Activated CD8-positive, alpha-beta memory T cell treated with anti-CD3 and anti-CD28 coated beads, Interleukin-2, amount 50 U/mL, for 24 hours (primary cell): ENCODE results near the gene NCK1.
A peak's percentile ranks its signal among the peaks of the same experiment; 100 is the strongest.

Source experiments
- DNase-seq: peaks from one replicate; pipeline ENCODE4 v3.0.0-alpha.2; 2020; ENCODE audit errors: extremely low read depth

Gene NCK1

GRCh38 chr3:136861890-136862616, at the start of gene NCK1:
Gene NCK1 (plus strand): TSS chr3:136862208. CDS start chr3:136928002, 65,794 bp downstream.
- peak; percentile 98 for DNase-seq

- no peak for DNase-seq
These were observed 44.6 kb upstream of the NCK1 start for GRCh38 chr3:136817448-136817847.

GRCh38 chr3:136818191-136818768, 43.7 kb upstream of the NCK1 start:
- no peak for DNase-seq

GRCh38 chr3:136818769-136819391, 43.1 kb upstream of the NCK1 start, which contains the start of gene SLC35G2:
Gene SLC35G2 (plus strand): TSS chr3:136819126. CDS start chr3:136854461, 35,335 bp downstream.
- no peak for DNase-seq

- DNase-seq, result no peak
These were observed 42.6 kb upstream of the NCK1 start for GRCh38 chr3:136819392-136819730.

- no peak for DNase-seq
These were observed 42.0 kb upstream of the NCK1 start for GRCh38 chr3:136819731-136820679.

- no peak for DNase-seq
These were observed 30.5 kb upstream of the NCK1 start for GRCh38 chr3:136831461-136831860.

GRCh38 chr3:136835089-136835812, 26.8 kb upstream of the NCK1 start:
- DNase-seq, result no peak

- DNase-seq, result no peak
These were observed 26.0 kb upstream of the NCK1 start for GRCh38 chr3:136835813-136836510.

GRCh38 chr3:136836511-136837156, 25.4 kb upstream of the NCK1 start:
- DNase-seq, result no peak

GRCh38 chr3:136838641-136839555, 23.1 kb upstream of the NCK1 start:
- DNase-seq, result no peak

GRCh38 chr3:136839556-136839931, 22.5 kb upstream of the NCK1 start:
- DNase-seq, result no peak

- no peak for DNase-seq
These were observed 21.8 kb upstream of the NCK1 start for GRCh38 chr3:136840252-136840651.

GRCh38 chr3:136842294-136842693, 19.7 kb upstream of the NCK1 start:
- DNase-seq, result no peak

GRCh38 chr3:136844724-136845123, 17.3 kb upstream of the NCK1 start:
- DNase-seq, result no peak

- no peak for DNase-seq
These were observed 9.8 kb upstream of the NCK1 start for GRCh38 chr3:136852180-136852579.

- no peak for DNase-seq
These were observed 5.3 kb upstream of the NCK1 start for GRCh38 chr3:136856665-136857064.

- no peak for DNase-seq
These were observed 3.6 kb upstream of the NCK1 start for GRCh38 chr3:136858381-136858780.

GRCh38 chr3:136860541-136860940, 1.5 kb upstream of the NCK1 start:
- no peak for DNase-seq
